ENCODE measurements around the gene SYNJ2.

DNA sequence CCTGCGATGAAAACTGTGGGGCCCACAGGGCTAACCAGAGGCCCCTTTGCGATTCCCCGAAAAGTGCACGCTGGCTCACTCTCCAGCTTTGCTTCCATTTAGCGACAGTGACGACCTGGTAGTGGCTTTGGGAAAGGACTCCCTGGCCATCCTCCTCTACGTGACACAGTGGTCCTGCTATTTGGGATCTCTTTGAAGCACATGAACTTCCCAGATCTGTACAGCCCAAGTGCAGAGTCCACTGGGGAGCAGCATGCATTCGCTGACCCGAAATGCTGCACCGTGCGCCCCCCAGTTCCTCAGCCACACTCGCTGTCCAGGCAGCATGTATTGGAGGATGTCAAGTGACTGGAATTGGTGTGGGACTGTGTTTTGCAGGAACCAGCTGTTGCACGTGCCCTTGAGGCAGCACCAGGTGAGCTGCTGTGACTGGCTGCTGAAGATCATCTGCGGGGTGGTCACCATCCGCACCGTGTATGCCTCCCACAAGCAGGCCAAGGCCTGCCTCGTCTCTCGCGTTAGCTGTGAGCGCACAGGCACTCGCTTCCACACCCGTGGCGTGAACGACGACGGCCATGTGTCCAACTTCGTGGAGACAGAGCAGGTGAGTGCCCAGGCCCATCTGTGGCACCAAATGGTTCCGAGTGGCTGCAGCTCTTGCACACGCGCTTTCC is 51.6 kb downstream of the SYNJ2 start:
- TF ChIP-seq MAX (IDR thresholded peaks at IDR 0.05) (no peak), TAF1 (IDR thresholded peaks at IDR 0.05; ENCODE audit: low read depth) (no peak), REST (IDR thresholded peaks at IDR 0.05; ENCODE audit: low read depth) (no peak), CEBPB (IDR thresholded peaks at IDR 0.05) (no peak), YY1 (IDR thresholded peaks at IDR 0.05; ENCODE audit: low read depth) (no peak), RAD21 (IDR thresholded peaks at IDR 0.05; ENCODE audit: low read depth) (no peak), NFIC (IDR thresholded peaks at IDR 0.05) (no peak), EGR1 (IDR thresholded peaks at IDR 0.05) (no peak), EP300 (IDR thresholded peaks at IDR 0.05; ENCODE audit: borderline replicate concordance) (no peak), TEAD4 (IDR thresholded peaks at IDR 0.05) (no peak), FOXM1 (IDR thresholded peaks at IDR 0.05; ENCODE audit: borderline replicate concordance, low read depth) (no peak), CREB1 (IDR thresholded peaks at IDR 0.05; ENCODE audit: low read depth) (no peak), TCF12 (IDR thresholded peaks at IDR 0.05; ENCODE audit: low read depth) (no peak)
- TF ChIP-seq, protein P1, sequence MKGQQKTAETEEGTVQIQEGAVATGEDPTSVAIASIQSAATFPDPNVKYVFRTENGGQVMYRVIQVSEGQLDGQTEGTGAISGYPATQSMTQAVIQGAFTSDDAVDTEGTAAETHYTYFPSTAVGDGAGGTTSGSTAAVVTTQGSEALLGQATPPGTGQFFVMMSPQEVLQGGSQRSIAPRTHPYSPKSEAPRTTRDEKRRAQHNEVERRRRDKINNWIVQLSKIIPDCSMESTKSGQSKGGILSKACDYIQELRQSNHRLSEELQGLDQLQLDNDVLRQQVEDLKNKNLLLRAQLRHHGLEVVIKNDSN (IDR thresholded peaks at IDR 0.05): no peak

Measured in Ishikawa (cell line).